IMR-90 (cell line): ENCODE results near the gene CPLX1. TPM values are rescaled to one million over a fixed set of nuclear protein-coding genes. Genes with fewer than 3 reads are reported as not detected.

ENCODE experiments used
- ATAC-seq: fragments of 200-7000 bp; cut with Tn5 transposase; 2 replicates; pipeline ENCODE4 v1.9.1; 2020; ENCODE audit warnings: low read depth, mild to moderate bottlenecking, moderate library complexity
- BruUV-seq: library from RNA; stranded (reverse); fragments of 400-500 nt; replicated peaks from 2 replicates; lab custom pipeline; 2021; lab: Mats Ljungman, UMichigan
- CTCF ChIA-PET: fragments of 300-600 bp; formaldehyde crosslinking; extraction: SDS; loops from one replicate; lab custom pipeline; 2021; ENCODE audit warnings: antibody characterized with exemption; lab: Yijun Ruan, JAX
- POLR2A ChIA-PET: fragments of 300-600 bp; sonication (Branson Sonifier 250); formaldehyde crosslinking; loops from one replicate; lab custom pipeline; 2022; ENCODE audit warnings: antibody characterized with exemption; ENCODE audit not compliant: unreplicated experiment; lab: Charles Lee
- DNase-seq: peaks from one replicate; pipeline ENCODE4 v3.0.0; 2013
- H2AFZ ChIP-seq: replicated peaks from 2 replicates; pipeline ENCODE3; 2013; ENCODE audit warnings: low read length, mild to moderate bottlenecking; ENCODE audit not compliant: poor library complexity
- H2AK5ac ChIP-seq: 2 replicates; pipeline ENCODE4 v1.6.1; 2013; ENCODE audit warnings: low read depth, low read length, inconsistent platforms
- H2AK9ac ChIP-seq: replicated peaks from 2 replicates; pipeline ENCODE3; 2013; ENCODE audit warnings: mild to moderate bottlenecking, low read depth, low read length, moderate library complexity; ENCODE audit not compliant: poor library complexity
- H2BK120ac ChIP-seq: 2 replicates; pipeline ENCODE4 v1.6.1; 2013; ENCODE audit warnings: low read depth, low read length, inconsistent platforms
- H2BK15ac ChIP-seq: 3 replicates; pipeline ENCODE4 v1.6.1; 2013; ENCODE audit warnings: low read depth, low read length, inconsistent platforms
- H2BK20ac ChIP-seq: 2 replicates; pipeline ENCODE4 v1.6.1; 2013; ENCODE audit warnings: low read depth, mild to moderate bottlenecking, inconsistent platforms, low read length, moderate library complexity
- H2BK5ac ChIP-seq: 2 replicates; pipeline ENCODE4 v1.6.1; 2013; ENCODE audit warnings: mild to moderate bottlenecking, low read depth, low read length, inconsistent platforms; ENCODE audit not compliant: poor library complexity, severe bottlenecking
- H3K14ac ChIP-seq: replicated peaks from 2 replicates; pipeline ENCODE4 v1.6.1; 2013; ENCODE audit warnings: low read depth, low read length, inconsistent platforms
- H3K18ac ChIP-seq: 2 replicates; pipeline ENCODE4 v1.6.1; 2013; ENCODE audit warnings: low read depth, low read length, control low read depth
- H3K23ac ChIP-seq: 2 replicates; pipeline ENCODE4 v1.6.1; 2013; ENCODE audit warnings: low read depth, low read length, inconsistent platforms
- H3K27ac ChIP-seq: 2 replicates; pipeline ENCODE4 v1.5.1; 2013; ENCODE audit warnings: mild to moderate bottlenecking, control low read depth, low read length; ENCODE audit not compliant: insufficient read depth
- H3K27me3 ChIP-seq: 2 replicates; pipeline ENCODE4 v1.6.1; 2013; ENCODE audit warnings: low read length; ENCODE audit not compliant: control insufficient read depth, insufficient read depth
- H3K36me3 ChIP-seq: 2 replicates; pipeline ENCODE4 v1.6.1; 2013; ENCODE audit warnings: low read length, mixed read lengths; ENCODE audit not compliant: control insufficient read depth, insufficient read depth
- H3K4ac ChIP-seq: 2 replicates; pipeline ENCODE4 v1.6.1; 2013; ENCODE audit warnings: low read depth, low read length, inconsistent platforms
- H3K4me1 ChIP-seq: 2 replicates; pipeline ENCODE4 v1.6.1; 2013; ENCODE audit warnings: low read length, mixed read lengths; ENCODE audit not compliant: control insufficient read depth, insufficient read depth
- H3K4me2 ChIP-seq: 2 replicates; pipeline ENCODE4 v1.6.1; 2013; ENCODE audit warnings: low read depth, mild to moderate bottlenecking, control low read depth, low read length, moderate library complexity
- H3K4me3 ChIP-seq: 2 replicates; pipeline ENCODE4 v1.5.1; 2013; ENCODE audit warnings: low read depth, mild to moderate bottlenecking, control low read depth, low read length, moderate library complexity; ENCODE audit not compliant: insufficient read depth
- H3K56ac ChIP-seq: 2 replicates; pipeline ENCODE4 v1.6.1; 2013; ENCODE audit warnings: low read length, inconsistent platforms; ENCODE audit not compliant: insufficient read depth; ENCODE audit errors: extremely low read depth
- H3K79me1 ChIP-seq, 2 experiments: 2 replicates each; pipeline ENCODE4 v1.6.1; 2013; ENCODE audit warnings: low read length in 2 of 2, inconsistent platforms in 1 of 2, low read depth in 1 of 2
- H3K9ac ChIP-seq: 2 replicates; pipeline ENCODE4 v1.6.1; 2013; ENCODE audit warnings: low read depth, low read length, control low read depth
- H3K9me1 ChIP-seq: 2 replicates; pipeline ENCODE4 v1.6.1; 2013; ENCODE audit warnings: low read length, inconsistent platforms; ENCODE audit not compliant: insufficient read depth
- H3K9me3 ChIP-seq: 2 replicates; pipeline ENCODE4 v1.6.1; 2013; ENCODE audit warnings: low read length; ENCODE audit not compliant: control insufficient read depth, insufficient read depth
- H4K20me1 ChIP-seq: 2 replicates; pipeline ENCODE4 v1.6.1; 2013; ENCODE audit warnings: low read length, inconsistent platforms; ENCODE audit not compliant: insufficient read depth
- H4K5ac ChIP-seq: 2 replicates; pipeline ENCODE4 v1.6.1; 2013; ENCODE audit warnings: mild to moderate bottlenecking, low read depth, low read length, control low read depth
- H4K8ac ChIP-seq, 2 experiments: 2 replicates each; pipeline ENCODE4 v1.6.1; 2013; ENCODE audit warnings: low read depth in 2 of 2, low read length in 2 of 2, control low read depth in 1 of 2, inconsistent platforms in 1 of 2
- H4K91ac ChIP-seq: 2 replicates; pipeline ENCODE4 v1.6.1; 2013; ENCODE audit warnings: low read depth, low read length, inconsistent platforms; ENCODE audit not compliant: insufficient read depth
- BHLHE40 ChIP-seq: fragments of 150-350 bp; IDR thresholded peaks from 2 replicates; pipeline ENCODE4 v1.6.1; 2016; ENCODE audit warnings: mild to moderate bottlenecking, low read depth, low read length
- CEBPB ChIP-seq: IDR thresholded peaks from 2 replicates; pipeline ENCODE4 v1.6.1; 2012; ENCODE audit warnings: low read depth, low read length, improper control_type of control experiment
- CHD1 ChIP-seq: IDR thresholded peaks from 2 replicates; pipeline ENCODE4 v1.6.1; 2012; ENCODE audit warnings: low read depth, low read length, improper control_type of control experiment
- FOS ChIP-seq: fragments of 150-350 bp; IDR thresholded peaks from 2 replicates; pipeline ENCODE4 v1.6.1; 2016; ENCODE audit warnings: low read depth, low read length
- MAFK ChIP-seq: IDR thresholded peaks from 2 replicates; pipeline ENCODE4 v1.6.1; 2012; ENCODE audit warnings: low read depth, low read length, improper control_type of control experiment
- MAZ ChIP-seq: IDR thresholded peaks from 2 replicates; pipeline ENCODE4 v1.6.1; 2012; ENCODE audit warnings: low read depth, mild to moderate bottlenecking, low read length, improper control_type of control experiment, moderate library complexity, borderline replicate concordance
- MXI1 ChIP-seq: IDR thresholded peaks from 2 replicates; pipeline ENCODE4 v1.6.1; 2012; ENCODE audit warnings: low read depth, mild to moderate bottlenecking, low read length, moderate library complexity, borderline replicate concordance
- NFE2L2 ChIP-seq: fragments of 150-350 bp; IDR thresholded peaks from 2 replicates; pipeline ENCODE4 v1.6.1; 2016; ENCODE audit warnings: low read depth, mild to moderate bottlenecking, low read length
- POLR2A ChIP-seq: IDR thresholded peaks from 2 replicates; pipeline ENCODE4 v1.6.1; 2012; ENCODE audit warnings: mild to moderate bottlenecking, low read depth, low read length
- RAD21 ChIP-seq: IDR thresholded peaks from 2 replicates; pipeline ENCODE4 v1.6.1; 2012; ENCODE audit warnings: low read length, improper control_type of control experiment
- RCOR1 ChIP-seq: IDR thresholded peaks from 2 replicates; pipeline ENCODE4 v1.6.1; 2012; ENCODE audit warnings: mild to moderate bottlenecking, low read length, improper control_type of control experiment; ENCODE audit not compliant: insufficient replicate concordance
- RFX5 ChIP-seq: IDR thresholded peaks from 2 replicates; pipeline ENCODE4 v1.8.0; 2012; ENCODE audit warnings: low read depth, mild to moderate bottlenecking, low read length, moderate library complexity
- SMC3 ChIP-seq: fragments of 150-350 bp; IDR thresholded peaks from 2 replicates; pipeline ENCODE4 v1.6.1; 2016; ENCODE audit warnings: low read depth, mild to moderate bottlenecking, antibody characterized with exemption, low read length, moderate library complexity
- WGBS, 2 experiments: methylation state at CpG; one replicate each; pipeline versions ENCODE4 v1.1.5 to v1.1.7; 2013; ENCODE audit warnings: missing lambda C conversion rate in 2 of 2; ENCODE audit not compliant: insufficient read length in 1 of 2; ENCODE audit errors: extremely low coverage in 2 of 2; 5-methylcytosine and 5-hydroxymethylcytosine counted together
- dilution Hi-C: fragments of 300-500 bp; cut with HindIII; formaldehyde crosslinking; loops from one replicate; pipeline ENCODE4 v1.14.3; 2018; ENCODE audit warnings: low sequenced_read_pairs; ENCODE audit not compliant: unreplicated experiment
- in situ Hi-C: fragments of 300-500 bp; cut with MboI; formaldehyde crosslinking; loops from 3 replicates; pipeline ENCODE4 v1.14.3; 2019; ENCODE audit warnings: low sequenced_read_pairs, inconsistent platforms, mixed read lengths
- intact Hi-C: fragments of 100-400 bp; cut with micrococcal nuclease; formaldehyde crosslinking; loops from 2 replicates; pipeline ENCODE4 v1.10.0; 2022
- polyA plus RNA-seq, 3 experiments: library from polyadenylated mRNA; depleted of rRNA; stranded (reverse); fragments of >200 nt; gene quantifications; 2 replicates each; pipeline ENCODE4 v1.2.3, GENCODE V29; 2012; ENCODE audit warnings: low replicate concordance in 1 of 3
- total RNA-seq: library from RNA; depleted of rRNA; stranded (reverse); fragments of >200 nt; gene quantifications from 2 replicates; pipeline ENCODE4 v1.2.3, GENCODE V29; 2012
- TF ChIP-seq, protein P1 (sequence below): fragments of 150-350 bp; IDR thresholded peaks from 2 replicates; pipeline ENCODE4 v1.6.1; 2016; ENCODE audit warnings: low read depth, mild to moderate bottlenecking, low read length, moderate library complexity, borderline replicate concordance
- TF ChIP-seq, protein P2 (sequence below): fragments of 150-350 bp; IDR thresholded peaks from 2 replicates; pipeline ENCODE4 v1.6.1; 2017; ENCODE audit warnings: mild to moderate bottlenecking, antibody characterized with exemption, low read length, low read depth
- TF ChIP-seq, protein P3 (sequence below): conservative IDR thresholded peaks from 2 replicates; pipeline ENCODE4 v1.5.1; 2012; ENCODE audit warnings: mild to moderate bottlenecking, low read depth, low read length, improper control_type of control experiment

The CPLX1 gene
- total and polyA plus RNA-seq, 2 of the 4 experiments (the other 2 are of a cell fraction): 0.05 TPM; not detected in 1

DNA sequence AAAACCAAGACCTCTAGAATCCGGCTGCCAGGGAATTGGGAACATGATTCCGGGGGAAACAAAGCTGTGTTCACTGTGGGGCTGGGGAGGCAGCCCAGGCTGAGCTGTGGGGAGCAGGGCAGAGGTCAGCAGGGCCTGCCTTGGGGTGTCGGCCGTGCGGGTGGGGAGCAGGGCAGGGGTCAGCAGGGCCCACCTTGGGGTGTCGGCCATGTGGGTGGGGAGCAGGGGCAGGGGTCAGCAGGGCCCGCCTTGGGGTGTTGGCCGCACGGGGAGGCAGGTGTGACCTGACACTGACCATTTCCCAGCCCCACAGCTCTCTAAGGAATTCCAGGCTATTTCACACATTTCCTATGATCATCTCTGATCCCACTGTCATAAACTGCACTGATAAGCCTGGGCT, 45.6 kb upstream of the CPLX1 start:
- Histone ChIP-seq H3K9ac (no peak overlapping the region), H2AK5ac (no peak overlapping the region), H3K36me3 (peaks cover 67% of the 10 kb centered on the region), H2BK20ac (no peak overlapping the region), H3K56ac (no peak overlapping the region), H3K9me3 (no peaks in the 10 kb centered on the region), H2AFZ (no peak overlapping the region), H4K5ac (no peak overlapping the region), H3K27ac (no peak overlapping the region), H4K91ac (no peak overlapping the region), H4K20me1 (peaks cover 15% of the 10 kb centered on the region), H2BK15ac (no peak overlapping the region), H2BK120ac (no peak overlapping the region), H2BK5ac (no peak overlapping the region), H3K4me3 (no peak overlapping the region), H3K14ac (no peak overlapping the region), H3K4ac (no peak overlapping the region), H3K27me3 (no peaks in the 10 kb centered on the region), H3K79me1 (peaks cover 0 to 13% of the 10 kb centered on the region in 2 experiments; a peak in 2 of 4 replicates), H3K23ac (no peak overlapping the region), H3K4me2 (no peak overlapping the region), H3K4me1 (no peaks in the 10 kb centered on the region), H4K8ac (no peak overlapping the region), H3K9me1 (peaks cover 14% of the 10 kb centered on the region), H3K18ac (no peak overlapping the region), H2AK9ac (no peak overlapping the region)
- ChIA-PET POLR2A (no interaction called here), CTCF (no interaction called here)
- intact Hi-C loops (no loop called here), dilution Hi-C loops (no loop called here), in situ Hi-C loops (no loop called here)
- no peak for ATAC-seq
- no peak for DNase-seq
- TF ChIP-seq POLR2A (no peak), RAD21 (no peak), SMC3 (no peak), MAFK (no peak), MAZ (no peak), NFE2L2 (no peak), RFX5 (no peak), BHLHE40 (no peak), CEBPB (no peak), CHD1 (no peak), RCOR1 (no peak), FOS (no peak), MXI1 (no peak)
- TF ChIP-seq, protein P1, sequence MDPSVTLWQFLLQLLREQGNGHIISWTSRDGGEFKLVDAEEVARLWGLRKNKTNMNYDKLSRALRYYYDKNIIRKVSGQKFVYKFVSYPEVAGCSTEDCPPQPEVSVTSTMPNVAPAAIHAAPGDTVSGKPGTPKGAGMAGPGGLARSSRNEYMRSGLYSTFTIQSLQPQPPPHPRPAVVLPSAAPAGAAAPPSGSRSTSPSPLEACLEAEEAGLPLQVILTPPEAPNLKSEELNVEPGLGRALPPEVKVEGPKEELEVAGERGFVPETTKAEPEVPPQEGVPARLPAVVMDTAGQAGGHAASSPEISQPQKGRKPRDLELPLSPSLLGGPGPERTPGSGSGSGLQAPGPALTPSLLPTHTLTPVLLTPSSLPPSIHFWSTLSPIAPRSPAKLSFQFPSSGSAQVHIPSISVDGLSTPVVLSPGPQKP: no peak
- TF ChIP-seq, protein P2, sequence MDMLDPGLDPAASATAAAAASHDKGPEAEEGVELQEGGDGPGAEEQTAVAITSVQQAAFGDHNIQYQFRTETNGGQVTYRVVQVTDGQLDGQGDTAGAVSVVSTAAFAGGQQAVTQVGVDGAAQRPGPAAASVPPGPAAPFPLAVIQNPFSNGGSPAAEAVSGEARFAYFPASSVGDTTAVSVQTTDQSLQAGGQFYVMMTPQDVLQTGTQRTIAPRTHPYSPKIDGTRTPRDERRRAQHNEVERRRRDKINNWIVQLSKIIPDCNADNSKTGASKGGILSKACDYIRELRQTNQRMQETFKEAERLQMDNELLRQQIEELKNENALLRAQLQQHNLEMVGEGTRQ: no peak
- TF ChIP-seq, protein P3, sequence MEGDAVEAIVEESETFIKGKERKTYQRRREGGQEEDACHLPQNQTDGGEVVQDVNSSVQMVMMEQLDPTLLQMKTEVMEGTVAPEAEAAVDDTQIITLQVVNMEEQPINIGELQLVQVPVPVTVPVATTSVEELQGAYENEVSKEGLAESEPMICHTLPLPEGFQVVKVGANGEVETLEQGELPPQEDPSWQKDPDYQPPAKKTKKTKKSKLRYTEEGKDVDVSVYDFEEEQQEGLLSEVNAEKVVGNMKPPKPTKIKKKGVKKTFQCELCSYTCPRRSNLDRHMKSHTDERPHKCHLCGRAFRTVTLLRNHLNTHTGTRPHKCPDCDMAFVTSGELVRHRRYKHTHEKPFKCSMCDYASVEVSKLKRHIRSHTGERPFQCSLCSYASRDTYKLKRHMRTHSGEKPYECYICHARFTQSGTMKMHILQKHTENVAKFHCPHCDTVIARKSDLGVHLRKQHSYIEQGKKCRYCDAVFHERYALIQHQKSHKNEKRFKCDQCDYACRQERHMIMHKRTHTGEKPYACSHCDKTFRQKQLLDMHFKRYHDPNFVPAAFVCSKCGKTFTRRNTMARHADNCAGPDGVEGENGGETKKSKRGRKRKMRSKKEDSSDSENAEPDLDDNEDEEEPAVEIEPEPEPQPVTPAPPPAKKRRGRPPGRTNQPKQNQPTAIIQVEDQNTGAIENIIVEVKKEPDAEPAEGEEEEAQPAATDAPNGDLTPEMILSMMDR: no peak
- BruUV-seq: no TSS peak
- WGBS, 2 experiments: no CpG with 5 or more reads among the region's 9 CpGs
